MM.1S (cell line): Measurements from ENCODE around the gene MUC4.

ENCODE experiments used
- DNase-seq: peaks from one replicate; pipeline ENCODE4 v3.0.0-alpha.2; 2015
- H2AFZ ChIP-seq: fragments of 300-600 bp; sonication (generic); 2 replicates; pipeline ENCODE4 v1.6.0; 2016; ENCODE audit warnings: antibody characterized with exemption, low read length
- H3F3A ChIP-seq: fragments of 300-600 bp; sonication (generic); 2 replicates; pipeline ENCODE4 v1.6.1; 2016; ENCODE audit warnings: mild to moderate bottlenecking, antibody characterized with exemption, low read length, moderate library complexity, mixed read lengths; ENCODE audit not compliant: insufficient read depth
- H3K27ac ChIP-seq: fragments of 300-600 bp; sonication (generic); 2 replicates; pipeline ENCODE4 v1.5.1; 2016; ENCODE audit warnings: mild to moderate bottlenecking, low read length
- H3K27me3 ChIP-seq: fragments of 300-600 bp; sonication (generic); replicated peaks from 2 replicates; pipeline ENCODE4 v1.6.0; 2016; ENCODE audit warnings: low read length; ENCODE audit not compliant: insufficient read depth
- H3K36me3 ChIP-seq: fragments of 300-600 bp; sonication (generic); replicated peaks from 2 replicates; pipeline ENCODE4 v1.6.1; 2016; ENCODE audit warnings: mild to moderate bottlenecking, low read length, mixed read lengths; ENCODE audit not compliant: insufficient read depth
- H3K4me1 ChIP-seq: fragments of 300-600 bp; sonication (generic); 2 replicates; pipeline ENCODE4 v1.6.1; 2016; ENCODE audit warnings: low read length, mixed read lengths
- H3K4me2 ChIP-seq: fragments of 300-600 bp; sonication (generic); 2 replicates; pipeline ENCODE4 v1.6.0; 2016; ENCODE audit warnings: low read depth, low read length
- H3K4me3 ChIP-seq: fragments of 300-600 bp; sonication (generic); 2 replicates; pipeline ENCODE4 v1.5.1; 2016; ENCODE audit warnings: low read length, mixed read lengths
- H3K79me2 ChIP-seq: fragments of 300-600 bp; sonication (generic); 2 replicates; pipeline ENCODE4 v1.6.1; 2016; ENCODE audit warnings: mixed run types, low read length, mixed read lengths
- H3K9ac ChIP-seq: fragments of 300-600 bp; sonication (generic); 2 replicates; pipeline ENCODE4 v1.6.1; 2016; ENCODE audit warnings: low read length, mixed read lengths
- H3K9me2 ChIP-seq: fragments of 300-600 bp; sonication (generic); replicated peaks from 2 replicates; pipeline ENCODE4 v1.6.1; 2016; ENCODE audit warnings: mild to moderate bottlenecking, low read length, mixed read lengths; ENCODE audit not compliant: insufficient read depth
- H3K9me3 ChIP-seq: fragments of 300-600 bp; sonication (generic); replicated peaks from 2 replicates; pipeline ENCODE4 v1.6.1; 2016; ENCODE audit warnings: mild to moderate bottlenecking, low read length, mixed read lengths; ENCODE audit not compliant: insufficient read depth
- H4K20me1 ChIP-seq: fragments of 300-600 bp; sonication (generic); 2 replicates; pipeline ENCODE4 v1.6.1; 2016; ENCODE audit warnings: mild to moderate bottlenecking, low read length, moderate library complexity, mixed read lengths; ENCODE audit not compliant: insufficient read depth
- CTCF ChIP-seq: fragments of 300-600 bp; sonication (generic); IDR thresholded peaks from 2 replicates; pipeline ENCODE4 v1.5.1; 2016; ENCODE audit warnings: antibody characterized with exemption, low read length, mixed read lengths
- EZH2 ChIP-seq: fragments of 300-600 bp; sonication (generic); optimal IDR thresholded peaks from 2 replicates; pipeline ENCODE3; 2017; ENCODE audit warnings: low read depth, mild to moderate bottlenecking, antibody characterized with exemption, low read length, mixed read lengths
- EZH2phosphoT487 ChIP-seq: fragments of 300-600 bp; sonication (generic); IDR thresholded peaks from 2 replicates; pipeline ENCODE4 v1.6.1; 2018; ENCODE audit warnings: antibody characterized with exemption, low read length

MUC4 gene

GRCh38 chr3:195697582-195698324 lies 114.0 kb downstream of the MUC4 start:
- H2AFZ ChIP-seq: no peak overlapping the region
- DNase-seq: peak; percentile 5
- H3K79me2 ChIP-seq: no peaks in the 10 kb centered on the region
- no peaks in the 10 kb centered on the region for H4K20me1 ChIP-seq
- no peaks in the 10 kb centered on the region for H3K27me3 ChIP-seq
- TF ChIP-seq EZH2: no peak
- TF ChIP-seq CTCF: no peak
- no peak for TF ChIP-seq EZH2phosphoT487
- no peaks in the 10 kb centered on the region for H3K9me2 ChIP-seq
- H3F3A ChIP-seq: no peaks in the 10 kb centered on the region
- H3K27ac ChIP-seq: no peak overlapping the region
- no peak overlapping the region for H3K4me2 ChIP-seq
- no peaks in the 10 kb centered on the region for H3K4me1 ChIP-seq
- H3K4me3 ChIP-seq: no peak overlapping the region
- no peaks in the 10 kb centered on the region for H3K36me3 ChIP-seq
- no peak overlapping the region for H3K9ac ChIP-seq
- H3K9me3 ChIP-seq: no peaks in the 10 kb centered on the region
